Bronchial epithelial cell (primary cell): ENCODE results near the gene FGF12. TPM values are rescaled to one million over a fixed set of nuclear protein-coding genes. Genes with fewer than 3 reads are reported as not detected.

ENCODE experiments used
- DNase-seq: peaks from one replicate; pipeline ENCODE4 v3.0.0-alpha.2; 2010; ENCODE audit warnings: low read depth
- FAIRE-seq: peaks from 2 replicates; lab custom pipeline; 2011; peaks lifted over from hg19 to GRCh38; lab: Jason Lieb, UNC
- H3K27me3 ChIP-seq: 2 replicates; pipeline ENCODE4 v1.5.1; 2011; ENCODE audit warnings: low read length; ENCODE audit not compliant: control insufficient read depth, insufficient read depth
- H3K36me3 ChIP-seq: 2 replicates; pipeline ENCODE4 v1.5.1; 2011; ENCODE audit warnings: low read length; ENCODE audit not compliant: control insufficient read depth, insufficient read depth
- H3K4me3 ChIP-seq: 2 replicates; pipeline ENCODE4 v1.5.1; 2011; ENCODE audit warnings: mild to moderate bottlenecking, low read depth, low read length, control low read depth
- total RNA-seq: library from RNA; depleted of rRNA; stranded (reverse); fragments of >200 nt; gene quantifications from 2 replicates; pipeline ENCODE4 v1.2.1, GENCODE V29; 2014
- TF ChIP-seq, protein P1 (sequence below): IDR thresholded peaks from 2 replicates; pipeline ENCODE4 v1.5.1; 2011; ENCODE audit warnings: mild to moderate bottlenecking, moderate library complexity, low read length, control low read depth, inconsistent platforms; ENCODE audit not compliant: insufficient read depth, severe bottlenecking

The FGF12 gene
- total RNA-seq, 1 donor from 2014 or later = not detected

DNA sequence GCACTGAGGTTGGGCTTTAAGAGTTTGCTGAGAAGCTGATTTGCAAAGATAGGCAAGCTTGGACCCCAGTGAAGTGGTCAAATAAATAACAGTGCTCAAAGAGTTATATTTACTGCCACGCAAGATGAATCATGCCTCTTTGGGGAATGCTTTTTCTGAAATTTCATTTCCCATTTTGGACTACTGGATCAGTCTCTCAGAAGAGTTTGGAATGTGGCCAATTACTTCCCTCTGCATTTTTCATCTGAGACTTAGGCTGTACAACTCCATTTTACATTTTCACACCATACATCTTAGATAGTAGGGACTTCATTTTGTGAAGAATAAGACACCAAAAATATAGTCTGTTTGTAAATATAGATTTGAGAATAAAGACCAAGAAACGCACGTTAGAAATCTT, 419.7 kb downstream of the FGF12 start:
- no peaks in the 10 kb centered on the region for H3K27me3 ChIP-seq
- TF ChIP-seq, protein P1, sequence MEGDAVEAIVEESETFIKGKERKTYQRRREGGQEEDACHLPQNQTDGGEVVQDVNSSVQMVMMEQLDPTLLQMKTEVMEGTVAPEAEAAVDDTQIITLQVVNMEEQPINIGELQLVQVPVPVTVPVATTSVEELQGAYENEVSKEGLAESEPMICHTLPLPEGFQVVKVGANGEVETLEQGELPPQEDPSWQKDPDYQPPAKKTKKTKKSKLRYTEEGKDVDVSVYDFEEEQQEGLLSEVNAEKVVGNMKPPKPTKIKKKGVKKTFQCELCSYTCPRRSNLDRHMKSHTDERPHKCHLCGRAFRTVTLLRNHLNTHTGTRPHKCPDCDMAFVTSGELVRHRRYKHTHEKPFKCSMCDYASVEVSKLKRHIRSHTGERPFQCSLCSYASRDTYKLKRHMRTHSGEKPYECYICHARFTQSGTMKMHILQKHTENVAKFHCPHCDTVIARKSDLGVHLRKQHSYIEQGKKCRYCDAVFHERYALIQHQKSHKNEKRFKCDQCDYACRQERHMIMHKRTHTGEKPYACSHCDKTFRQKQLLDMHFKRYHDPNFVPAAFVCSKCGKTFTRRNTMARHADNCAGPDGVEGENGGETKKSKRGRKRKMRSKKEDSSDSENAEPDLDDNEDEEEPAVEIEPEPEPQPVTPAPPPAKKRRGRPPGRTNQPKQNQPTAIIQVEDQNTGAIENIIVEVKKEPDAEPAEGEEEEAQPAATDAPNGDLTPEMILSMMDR = no peak
- FAIRE-seq = no peak

DNA sequence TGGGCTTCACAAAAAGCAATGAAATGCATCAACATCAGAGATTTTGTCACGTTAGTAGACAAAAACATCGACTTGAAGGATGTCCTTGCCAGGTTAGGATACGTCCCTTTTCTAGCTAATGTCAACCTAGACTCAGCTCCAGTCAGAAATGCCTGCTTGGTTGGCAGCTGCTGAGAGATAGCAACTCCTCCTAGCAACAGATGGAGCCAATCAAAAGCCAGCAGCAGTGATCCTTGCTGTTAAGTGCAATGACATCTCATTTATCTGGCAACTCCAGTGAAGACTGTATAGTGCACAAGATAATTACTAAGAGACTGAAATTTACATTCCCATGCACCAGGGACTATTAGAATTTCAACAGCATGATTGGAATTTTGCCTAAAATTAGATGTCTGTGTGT, 424.1 kb downstream of the FGF12 start:
- no peaks in the 10 kb centered on the region for H3K27me3 ChIP-seq
- TF ChIP-seq, protein P1 = no peak
- no peaks in the 10 kb centered on the region for H3K36me3 ChIP-seq
- no peak for DNase-seq
- H3K4me3 ChIP-seq = no peak overlapping the region
- FAIRE-seq = no peak

More for the DNA sequence above, 419.7 kb downstream of the FGF12 start:
- H3K36me3 ChIP-seq = no peaks in the 10 kb centered on the region
- H3K4me3 ChIP-seq = no peak overlapping the region
- DNase-seq = no peak

DNA sequence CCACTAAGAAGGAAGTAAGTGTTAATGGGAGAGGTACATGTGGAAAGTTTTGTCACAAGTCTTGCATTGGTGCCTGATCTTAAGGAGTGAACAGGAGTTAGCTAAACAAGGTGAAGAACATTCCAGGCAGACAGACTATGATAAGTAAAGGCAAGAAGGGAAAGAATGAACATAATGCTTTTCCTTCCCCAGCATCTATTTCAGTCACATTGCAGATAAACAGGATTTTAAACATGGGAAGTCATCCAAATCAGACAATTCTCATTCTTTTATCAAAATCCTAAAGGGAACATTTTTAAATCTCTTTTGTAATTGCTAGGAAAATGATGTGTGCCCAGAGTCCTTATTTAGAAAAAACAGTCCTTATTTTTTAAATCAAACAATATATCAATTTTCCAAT, 424.6 kb downstream of the FGF12 start:
- FAIRE-seq (no peak), DNase-seq (no peak)
- TF ChIP-seq, protein P1 = no peak

DNA sequence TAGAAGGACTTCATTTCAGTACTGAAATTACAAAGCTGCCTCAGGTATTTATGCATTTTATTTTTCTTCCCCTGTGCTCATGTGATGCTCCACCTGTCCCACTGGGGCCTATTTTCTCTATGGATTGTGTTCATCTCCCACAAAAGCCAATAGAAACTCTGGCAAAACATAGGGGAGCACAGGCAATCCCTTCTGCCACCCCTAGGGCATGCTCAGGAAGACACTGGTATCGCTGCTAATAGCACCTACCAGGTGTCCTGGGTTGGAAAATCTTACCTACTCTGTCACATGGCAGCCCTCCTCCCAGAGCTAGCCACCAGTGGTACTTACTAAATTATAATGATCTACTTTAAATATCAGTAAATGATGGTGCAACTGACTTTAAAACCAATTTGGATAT, 427.4 kb downstream of the FGF12 start:
- FAIRE-seq = no peak
- TF ChIP-seq, protein P1 = no peak
- H3K4me3 ChIP-seq = no peak overlapping the region

More for the DNA sequence above, 424.6 kb downstream of the FGF12 start:
- no peak overlapping the region for H3K4me3 ChIP-seq
- no peaks in the 10 kb centered on the region for H3K36me3 ChIP-seq
- H3K27me3 ChIP-seq = no peaks in the 10 kb centered on the region

DNA sequence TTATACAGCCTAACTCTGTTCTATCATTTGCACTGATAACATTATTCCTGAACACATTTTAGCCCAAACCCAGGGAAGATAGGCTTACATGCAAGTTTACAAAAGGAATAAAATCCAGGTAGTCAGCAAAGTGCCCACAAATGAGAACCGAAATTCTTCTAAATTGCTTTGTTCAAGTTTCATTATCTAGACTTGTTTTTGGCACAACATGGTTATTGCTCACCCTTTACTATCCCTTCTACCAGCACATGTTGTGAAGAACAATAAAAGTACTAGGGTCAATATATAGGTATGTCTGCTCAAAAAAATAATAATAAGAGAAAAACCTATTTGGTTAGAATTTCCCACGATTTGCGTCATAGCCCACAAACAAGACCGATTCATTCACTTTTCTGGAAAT, 430.5 kb downstream of the FGF12 start:
- H3K27me3 ChIP-seq = no peaks in the 10 kb centered on the region
- H3K4me3 ChIP-seq = no peak overlapping the region
- no peaks in the 10 kb centered on the region for H3K36me3 ChIP-seq
- TF ChIP-seq, protein P1 = no peak
- FAIRE-seq (no peak), DNase-seq (no peak)

More for the DNA sequence above, 427.4 kb downstream of the FGF12 start:
- DNase-seq = no peak
- Histone ChIP-seq H3K27me3 (no peaks in the 10 kb centered on the region), H3K36me3 (no peaks in the 10 kb centered on the region)

DNA sequence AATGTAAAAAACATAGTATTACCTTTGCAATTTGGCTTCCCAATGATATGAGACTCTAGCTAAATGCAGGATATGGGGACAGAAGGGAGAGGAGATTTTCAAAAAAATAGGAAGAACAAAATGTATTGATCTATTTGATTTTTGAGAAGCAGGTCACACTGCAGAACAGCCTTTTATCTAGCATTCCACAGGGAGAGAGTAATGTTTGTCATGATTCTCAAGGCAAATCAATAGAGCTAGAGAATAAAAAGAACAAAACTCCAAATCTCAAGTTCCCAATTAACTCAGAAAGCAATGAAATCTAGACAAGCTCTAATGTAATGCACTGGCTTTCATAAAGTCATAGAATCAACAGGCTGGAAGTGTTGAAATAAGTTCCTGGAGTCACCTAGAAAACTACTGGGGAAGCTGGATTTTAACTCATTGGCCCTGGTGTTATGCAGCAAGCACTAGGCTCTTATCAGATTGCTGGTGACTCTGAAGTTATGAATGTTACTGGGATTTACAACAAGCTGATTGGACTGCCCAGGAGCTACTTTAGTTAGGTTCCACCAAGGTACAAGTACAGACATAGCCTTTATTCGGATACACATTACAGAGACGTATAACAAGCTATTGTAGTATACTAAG, 442.8 kb downstream of the FGF12 start:
- FAIRE-seq = no peak
- TF ChIP-seq, protein P1 = no peak
- Histone ChIP-seq H3K4me3 (no peak overlapping the region), H3K36me3 (no peaks in the 10 kb centered on the region), H3K27me3 (no peaks in the 10 kb centered on the region)
- DNase-seq = peak; percentile 21
